BE2C (cell line): Measurements from ENCODE around the gene ANK3.

ENCODE experiments used
- DNase-seq: peaks from one replicate; pipeline ENCODE4 v3.0.0-alpha.2; 2020
- H3K27me3 ChIP-seq: fragments of 250-450 bp; sonication (Bioruptor Pico); 2 replicates; pipeline ENCODE4 v1.5.1; 2020; ENCODE audit warnings: mild to moderate bottlenecking
- H3K36me3 ChIP-seq: fragments of 250-450 bp; sonication (Bioruptor Pico); 2 replicates; pipeline ENCODE4 v1.5.1; 2020; ENCODE audit warnings: mild to moderate bottlenecking
- H3K4me1 ChIP-seq: fragments of 250-450 bp; sonication (Bioruptor Pico); 2 replicates; pipeline ENCODE4 v1.5.1; 2020
- H3K4me3 ChIP-seq: 2 replicates; pipeline ENCODE4 v1.5.1; 2011; ENCODE audit warnings: low read depth, low read length
- H3K9me3 ChIP-seq: fragments of 250-450 bp; sonication (Bioruptor Pico); 2 replicates; pipeline ENCODE4 v1.5.1; 2020
- CTCF ChIP-seq: IDR thresholded peaks from 2 replicates; pipeline ENCODE4 v1.5.1; 2012; ENCODE audit warnings: mild to moderate bottlenecking, low read depth, low read length

ANK3 gene

GRCh38 chr10:60429084-60429849 is 39.6 kb upstream of the ANK3 start:
- no peak for TF ChIP-seq CTCF
- Histone ChIP-seq H3K9me3 (no peaks in the 10 kb centered on the region), H3K36me3 (no peaks in the 10 kb centered on the region), H3K4me1 (peaks cover 19% of the 10 kb centered on the region), H3K27me3 (no peaks in the 10 kb centered on the region), H3K4me3 (no peak overlapping the region)
- DNase-seq: no peak

DNA sequence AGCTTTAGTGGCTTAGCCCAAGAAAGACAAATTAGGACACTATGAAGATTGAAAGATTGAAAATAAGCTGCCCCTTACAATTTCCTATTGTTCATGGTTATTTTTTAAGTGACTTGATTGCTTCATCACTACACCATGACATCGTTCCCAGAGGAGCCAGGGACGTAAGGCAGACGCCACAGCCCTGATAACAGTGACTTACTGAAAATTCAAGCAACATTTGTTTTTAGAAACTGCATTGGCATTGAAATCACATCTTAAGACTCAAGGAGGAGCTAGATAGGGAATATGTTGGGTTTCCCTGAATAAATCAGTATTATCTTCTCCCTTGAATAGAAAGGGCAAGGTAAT is 38.7 kb upstream of the ANK3 start:
- Histone ChIP-seq H3K36me3 (no peaks in the 10 kb centered on the region), H3K9me3 (no peaks in the 10 kb centered on the region), H3K4me1 (peaks cover 19% of the 10 kb centered on the region), H3K27me3 (no peaks in the 10 kb centered on the region), H3K4me3 (no peak overlapping the region)
- no peak for TF ChIP-seq CTCF
- peak; percentile 24 for DNase-seq

GRCh38 chr10:60427709-60428386 is 38.2 kb upstream of the ANK3 start:
- no peak for DNase-seq
- no peak for TF ChIP-seq CTCF
- H3K4me1 ChIP-seq: peaks cover 19% of the 10 kb centered on the region
- no peaks in the 10 kb centered on the region for H3K36me3 ChIP-seq
- no peaks in the 10 kb centered on the region for H3K9me3 ChIP-seq
- no peaks in the 10 kb centered on the region for H3K27me3 ChIP-seq
- H3K4me3 ChIP-seq: no peak overlapping the region

DNA sequence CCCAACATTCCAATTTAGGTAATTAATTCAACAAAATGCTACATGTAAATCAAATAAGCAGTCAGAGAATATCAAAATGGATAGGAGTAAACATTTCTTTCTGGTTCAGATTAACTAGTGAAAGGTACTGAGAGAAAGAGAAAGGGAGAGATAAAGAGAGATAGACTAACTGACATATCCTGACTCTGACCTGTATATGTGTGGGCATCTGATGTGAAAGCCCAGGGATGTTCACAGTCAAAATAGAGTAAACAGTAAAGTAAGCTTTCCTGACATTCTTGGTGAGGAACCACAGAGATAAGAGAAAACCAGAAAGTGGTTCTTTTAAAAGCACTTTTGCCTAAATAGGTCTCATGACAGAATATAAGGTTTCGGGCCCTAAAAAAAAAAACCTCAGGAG is 37.5 kb upstream of the ANK3 start:
- Histone ChIP-seq H3K9me3 (no peaks in the 10 kb centered on the region), H3K36me3 (no peaks in the 10 kb centered on the region), H3K27me3 (no peaks in the 10 kb centered on the region), H3K4me3 (no peak overlapping the region), H3K4me1 (peaks cover 19% of the 10 kb centered on the region)
- TF ChIP-seq CTCF: no peak
- DNase-seq: no peak

DNA sequence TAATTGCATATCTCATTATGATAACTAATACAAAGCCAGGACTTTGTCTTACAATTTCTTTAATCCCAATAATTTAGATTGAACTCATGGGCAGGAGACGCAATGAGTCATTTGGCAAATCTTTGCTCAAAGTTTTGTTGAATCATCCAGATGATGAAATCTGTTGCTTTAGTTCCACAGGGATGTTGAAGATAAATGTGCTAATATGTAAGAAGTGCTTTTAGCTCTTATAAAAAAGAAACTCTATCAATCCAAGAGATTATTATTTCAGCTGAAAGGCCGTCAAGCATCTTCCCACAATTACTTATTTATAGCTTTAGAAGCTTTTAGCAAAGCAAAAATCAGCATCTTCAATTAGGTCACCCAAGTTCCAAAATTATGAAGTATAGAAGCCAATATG is 36.8 kb upstream of the ANK3 start:
- no peak for TF ChIP-seq CTCF
- Histone ChIP-seq H3K9me3 (no peaks in the 10 kb centered on the region), H3K36me3 (no peaks in the 10 kb centered on the region), H3K4me1 (peaks cover 19% of the 10 kb centered on the region), H3K4me3 (no peak overlapping the region), H3K27me3 (no peaks in the 10 kb centered on the region)
- DNase-seq: no peak
